ENCODE results near the gene RPH3AL.
"Not testable (repeated sequence)": the region's sequence is repeated elsewhere in the genome, so short reads cannot be mapped to it uniquely, and the experiment has no call there.

RPH3AL gene

DNA sequence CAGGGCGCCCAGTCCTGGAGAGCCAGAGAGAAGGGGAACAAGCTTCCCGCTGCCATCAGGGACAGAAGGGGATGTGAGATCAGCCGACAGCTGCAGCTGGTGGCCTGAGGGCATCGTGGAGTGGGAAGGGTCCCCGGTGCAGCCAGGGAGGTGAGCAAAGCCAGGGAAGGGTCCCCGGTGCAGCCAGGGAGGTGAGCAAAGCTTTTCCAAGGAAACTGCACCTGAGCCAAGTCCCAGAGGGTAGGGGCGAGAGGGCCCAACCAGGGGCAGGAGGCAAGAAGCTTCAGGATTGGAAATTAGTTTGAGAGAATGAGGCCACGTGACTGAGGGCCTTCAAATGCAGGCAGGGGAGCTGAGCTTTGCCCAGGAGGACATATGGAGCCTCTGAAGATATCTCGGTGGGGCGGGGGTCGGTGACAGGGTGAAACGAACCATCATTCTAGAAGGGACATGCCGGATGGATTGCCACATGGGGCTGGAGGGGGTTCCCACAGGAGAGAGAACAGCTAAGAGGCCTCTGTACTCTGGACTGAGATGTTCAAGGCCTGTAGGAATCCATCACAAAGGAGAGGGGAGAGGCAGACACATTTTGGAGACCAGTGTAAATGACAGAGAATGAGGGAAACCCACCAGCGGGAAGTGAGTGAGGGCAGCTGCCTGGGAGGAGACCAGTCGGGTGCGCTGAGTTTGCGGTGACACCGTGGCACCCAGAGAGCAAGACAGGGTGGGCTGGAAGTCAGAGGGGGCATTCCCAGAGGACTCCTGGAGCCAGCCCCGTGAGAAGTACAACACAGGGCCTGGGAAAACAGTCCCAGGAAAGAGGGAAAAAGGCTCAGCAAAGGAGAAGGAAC, 31.4 kb upstream of the RPH3AL start:
- H3K27ac Mint-ChIP-seq: peak overlapping the region; percentile 83
- no peaks in the 10 kb centered on the region for H3K36me3 Mint-ChIP-seq

DNA sequence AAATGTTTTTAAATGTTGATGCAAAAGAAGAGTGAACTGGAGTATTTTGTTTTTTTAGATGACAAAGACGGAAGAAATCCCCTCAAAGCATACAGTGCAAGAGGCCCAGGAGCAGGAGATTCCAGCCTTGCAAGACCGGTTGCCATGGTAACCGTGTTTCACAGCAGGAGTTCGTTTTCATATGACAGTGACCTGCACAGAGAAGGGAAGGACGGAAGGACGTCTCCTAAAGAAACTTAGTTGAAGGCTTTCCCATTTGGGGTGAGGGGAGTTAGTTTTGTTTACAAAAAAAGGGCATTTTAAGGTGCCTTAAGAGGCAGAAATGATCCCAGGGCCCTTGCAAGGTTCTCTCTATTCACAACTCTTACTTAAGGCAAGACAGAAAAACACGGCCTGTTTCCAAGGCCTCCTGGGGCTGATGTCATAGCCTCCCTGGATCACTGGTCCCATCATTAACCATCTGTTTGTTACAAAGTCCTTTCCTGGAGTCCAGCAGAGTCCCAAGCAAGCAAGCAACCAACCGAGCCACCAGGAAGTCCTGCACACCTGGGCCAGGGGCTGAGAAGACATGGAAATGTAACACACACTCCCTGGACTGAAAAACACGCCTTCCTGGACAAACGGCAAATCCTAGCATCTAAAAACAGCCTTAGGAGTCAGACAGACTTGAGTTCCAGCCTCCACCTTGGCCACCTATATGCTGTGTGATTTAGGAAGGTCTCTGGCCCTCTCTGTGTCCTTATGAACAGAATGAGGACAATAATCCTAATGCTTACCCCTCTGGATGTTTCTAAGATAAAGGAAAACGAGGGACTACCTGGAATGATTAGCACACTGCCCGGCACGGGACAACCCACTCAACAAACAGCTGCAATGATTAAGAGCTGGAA, 30.3 kb upstream of the RPH3AL start:
- peak overlapping the region; percentile 38 for H3K4me3 Mint-ChIP-seq
- no peaks in the 10 kb centered on the region for H3K9me3 Mint-ChIP-seq (ENCODE audit: low read depth)
- H3K27me3 Mint-ChIP-seq: peaks cover 4% of the 10 kb centered on the region
- no peak overlapping the region for H3K27ac Mint-ChIP-seq
- peaks cover 18% of the 10 kb centered on the region for H3K4me1 Mint-ChIP-seq (ENCODE audit: low read depth)
- H3K36me3 Mint-ChIP-seq: no peaks in the 10 kb centered on the region

More for the DNA sequence above, 31.4 kb upstream of the RPH3AL start:
- H3K9me3 Mint-ChIP-seq (ENCODE audit: low read depth): no peaks in the 10 kb centered on the region
- peaks cover 5% of the 10 kb centered on the region for H3K27me3 Mint-ChIP-seq
- H3K4me1 Mint-ChIP-seq (ENCODE audit: low read depth): peaks cover 18% of the 10 kb centered on the region
- H3K4me3 Mint-ChIP-seq: peak overlapping the region; percentile 73

DNA sequence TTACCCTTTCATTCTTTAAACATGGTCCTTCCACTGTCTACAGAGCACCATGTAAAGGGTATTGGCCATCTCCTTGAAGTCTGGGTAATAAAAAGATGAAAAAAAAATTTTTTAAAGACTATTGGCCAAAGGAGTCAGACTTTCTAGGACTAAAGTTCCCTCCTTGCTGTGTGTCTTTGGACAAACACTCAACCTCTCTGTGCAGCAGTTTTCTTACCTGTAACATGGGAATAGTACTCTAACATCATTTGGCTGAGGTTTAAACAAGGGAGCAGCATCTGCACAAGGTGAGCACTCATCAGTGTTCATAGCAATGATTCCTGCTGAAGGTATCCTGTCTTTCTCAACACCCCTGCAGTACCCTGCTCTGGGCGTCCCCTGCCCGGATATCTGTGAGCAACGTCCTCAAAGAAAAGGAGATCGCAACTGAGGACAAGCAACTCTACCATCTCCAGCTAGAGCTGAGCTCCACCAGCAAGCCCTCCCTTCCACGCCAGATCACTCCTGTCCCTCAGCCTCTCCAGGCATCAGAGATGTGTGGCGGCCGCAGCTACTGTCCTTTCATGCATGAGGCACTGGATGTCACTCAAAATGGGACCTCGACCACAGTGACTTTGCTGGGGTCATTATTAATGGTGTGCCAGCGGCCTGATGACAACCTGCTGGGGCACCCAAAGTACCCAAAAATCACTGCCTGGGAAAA, 29.5 kb upstream of the RPH3AL start:
- Mint-ChIP-seq H3K4me1 (ENCODE audit: low read depth) (peaks cover 21% of the 10 kb centered on the region), H3K4me3 (peak overlapping the region; percentile 6), H3K36me3 (no peaks in the 10 kb centered on the region), H3K9me3 (ENCODE audit: low read depth) (no peaks in the 10 kb centered on the region), H3K27ac (no peak overlapping the region), H3K27me3 (no peaks in the 10 kb centered on the region)

- no peak overlapping the region for H3K4me3 Mint-ChIP-seq
- no peaks in the 10 kb centered on the region for H3K36me3 Mint-ChIP-seq
- H3K4me1 Mint-ChIP-seq (ENCODE audit: low read depth): peaks cover 17% of the 10 kb centered on the region
- no peaks in the 10 kb centered on the region for H3K9me3 Mint-ChIP-seq (ENCODE audit: low read depth)
- no peaks in the 10 kb centered on the region for H3K27me3 Mint-ChIP-seq
- no peak overlapping the region for H3K27ac Mint-ChIP-seq
Observed at GRCh38 chr17:381516-381915, 28.9 kb upstream of the RPH3AL start.

DNA sequence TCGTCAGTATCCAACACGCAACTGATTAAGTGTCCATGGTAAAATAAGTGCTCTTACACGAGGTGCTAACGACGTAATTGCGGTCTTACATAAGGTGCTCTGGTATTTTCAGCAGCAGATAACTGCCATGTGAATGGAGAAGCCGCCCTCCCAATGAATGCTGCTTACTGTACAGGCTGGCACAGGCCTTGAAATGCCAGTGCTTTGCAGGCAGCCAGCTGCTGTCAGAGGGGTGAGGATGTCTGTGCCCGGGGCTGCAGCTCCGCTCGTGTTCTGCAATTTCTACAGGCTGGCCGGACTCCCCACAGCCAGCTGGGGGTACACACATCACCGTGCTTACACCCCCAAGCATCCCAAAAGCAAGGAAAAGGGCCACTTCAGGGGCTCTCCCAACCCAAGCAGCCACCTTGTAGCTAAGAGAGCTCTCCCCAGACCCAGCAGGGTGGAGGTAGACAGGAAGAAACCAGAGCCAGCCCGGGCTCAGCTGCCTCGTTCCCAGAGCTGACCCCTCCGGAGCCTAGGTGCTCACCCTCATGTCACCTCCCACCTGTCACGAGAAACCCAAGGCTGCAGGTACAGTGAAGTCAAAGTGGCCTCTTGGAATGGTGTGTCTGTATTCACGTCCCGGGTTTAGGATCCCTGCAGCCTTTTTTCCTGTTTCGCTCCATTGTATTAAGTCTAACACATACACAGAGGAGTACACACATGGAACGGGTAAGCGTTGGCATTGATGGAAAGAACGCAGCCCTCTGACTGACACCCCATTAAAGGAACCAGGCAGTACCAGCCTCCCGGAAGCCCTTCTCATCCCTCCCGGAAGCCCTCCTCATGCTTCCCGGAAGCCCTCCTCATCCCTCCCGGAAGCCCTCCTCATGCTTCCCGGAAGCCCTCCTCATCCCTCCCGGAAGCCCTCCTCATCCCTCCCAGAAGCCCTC, 27.2 kb upstream of the RPH3AL start:
- H3K36me3 Mint-ChIP-seq: no peaks in the 10 kb centered on the region
- H3K27me3 Mint-ChIP-seq: no peaks in the 10 kb centered on the region
- H3K9me3 Mint-ChIP-seq (ENCODE audit: low read depth): no peaks in the 10 kb centered on the region
- peaks cover 14% of the 10 kb centered on the region for H3K4me1 Mint-ChIP-seq (ENCODE audit: low read depth)
- H3K4me3 Mint-ChIP-seq: no peak overlapping the region
- H3K27ac Mint-ChIP-seq: no peak overlapping the region

- Mint-ChIP-seq H3K36me3 (no peaks in the 10 kb centered on the region), H3K27me3 (no peaks in the 10 kb centered on the region), H3K4me1 (ENCODE audit: low read depth) (peaks cover 7% of the 10 kb centered on the region), H3K27ac (no peak overlapping the region), H3K4me3 (no peak overlapping the region), H3K9me3 (ENCODE audit: low read depth) (no peaks in the 10 kb centered on the region)
Observed at GRCh38 chr17:378068-378467, 25.5 kb upstream of the RPH3AL start.

GRCh38 chr17:376936-377863, 24.6 kb upstream of the RPH3AL start:
- no peaks in the 10 kb centered on the region for H3K9me3 Mint-ChIP-seq (ENCODE audit: low read depth)
- H3K4me1 Mint-ChIP-seq (ENCODE audit: low read depth): peaks cover 11% of the 10 kb centered on the region
- no peak overlapping the region for H3K4me3 Mint-ChIP-seq
- no peaks in the 10 kb centered on the region for H3K36me3 Mint-ChIP-seq
- no peak overlapping the region for H3K27ac Mint-ChIP-seq
- H3K27me3 Mint-ChIP-seq: no peaks in the 10 kb centered on the region

DNA sequence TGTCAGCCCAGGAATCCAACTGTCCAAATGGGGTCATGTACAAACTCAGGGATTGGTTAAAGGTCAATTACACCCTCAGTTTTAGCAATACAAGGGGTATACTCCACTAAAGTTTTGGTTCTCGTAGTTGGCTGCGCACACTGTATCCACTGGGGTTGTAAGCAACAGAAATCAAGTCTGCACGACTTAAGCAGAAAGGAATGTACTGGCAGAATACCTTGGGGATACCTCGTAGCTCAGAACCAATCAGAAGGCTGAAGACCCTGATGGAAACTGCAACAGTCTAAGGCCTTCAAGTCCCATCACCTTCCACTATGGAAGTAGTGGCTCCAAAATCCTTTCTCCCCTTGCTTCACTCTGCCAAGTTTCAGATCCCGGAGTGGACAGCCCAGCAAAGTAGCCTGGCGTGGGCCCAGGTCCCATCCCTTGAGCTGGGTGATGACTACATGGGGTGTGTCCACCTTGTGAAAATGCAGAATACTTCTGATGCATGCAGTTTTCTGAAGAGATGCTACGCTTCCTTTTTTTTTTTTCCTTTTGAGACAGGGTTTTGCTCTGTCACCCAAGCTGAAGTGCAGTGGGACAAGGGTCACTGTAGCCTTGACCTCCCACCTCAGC, 21.1 kb upstream of the RPH3AL start:
- peaks cover 7% of the 10 kb centered on the region for H3K4me1 Mint-ChIP-seq (ENCODE audit: low read depth)
- no peak overlapping the region for H3K27ac Mint-ChIP-seq
- H3K9me3 Mint-ChIP-seq (ENCODE audit: low read depth): peaks cover under 1% of the 10 kb centered on the region
- no peaks in the 10 kb centered on the region for H3K27me3 Mint-ChIP-seq
- no peak overlapping the region for H3K4me3 Mint-ChIP-seq
- H3K36me3 Mint-ChIP-seq: peaks cover 5% of the 10 kb centered on the region

DNA sequence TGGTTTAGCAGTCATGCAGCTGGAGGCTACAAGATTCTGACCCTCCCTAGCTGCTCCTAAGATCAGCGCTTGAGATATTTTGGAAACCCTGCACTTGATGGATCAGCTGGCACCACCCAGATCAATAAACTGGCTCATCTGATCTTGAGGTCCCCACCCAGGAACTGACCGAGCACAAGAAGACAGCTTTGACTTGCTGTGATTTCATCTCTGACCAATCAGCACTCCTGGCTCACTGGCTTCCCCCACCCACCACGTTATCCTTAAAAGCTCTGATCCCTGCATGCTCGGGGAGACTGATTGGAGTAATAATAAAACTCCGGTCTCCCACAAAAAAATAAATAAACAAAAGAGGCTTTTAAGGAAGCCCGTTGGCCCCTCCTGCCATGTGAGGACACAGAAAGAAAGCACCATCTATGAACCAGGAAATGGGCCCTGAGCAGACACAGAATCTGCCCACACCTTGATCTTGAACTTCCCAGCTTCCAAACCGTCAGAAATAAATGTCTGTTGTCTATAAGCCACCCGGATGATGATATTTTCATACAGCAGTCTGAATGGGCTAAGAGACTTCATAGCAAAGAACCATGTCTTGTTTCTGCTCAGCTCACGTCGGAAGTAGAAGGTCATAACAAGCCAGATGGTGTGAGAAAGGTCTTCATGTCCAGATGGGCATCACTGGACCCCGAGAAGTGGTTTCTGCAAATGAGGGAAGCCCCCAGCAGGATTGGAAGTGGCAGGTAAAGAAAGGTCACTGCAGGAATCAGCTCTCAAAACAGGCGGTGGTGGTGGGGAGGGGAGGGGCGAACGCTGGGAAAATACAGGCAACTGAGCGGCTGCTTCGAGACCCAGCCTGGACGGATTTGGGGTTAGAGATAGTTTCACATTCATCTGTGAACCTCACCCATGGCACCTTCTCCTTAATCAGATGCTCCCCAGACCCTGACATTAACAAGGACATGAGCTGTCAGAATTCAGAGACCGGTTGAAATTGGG, 19.8 kb upstream of the RPH3AL start:
- H3K4me1 Mint-ChIP-seq (ENCODE audit: low read depth): peaks cover 7% of the 10 kb centered on the region
- H3K36me3 Mint-ChIP-seq: peaks cover 8% of the 10 kb centered on the region
- H3K9me3 Mint-ChIP-seq (ENCODE audit: low read depth): peaks cover 7% of the 10 kb centered on the region
- H3K27me3 Mint-ChIP-seq: no peaks in the 10 kb centered on the region
- H3K4me3 Mint-ChIP-seq: no peak overlapping the region
- H3K27ac Mint-ChIP-seq: no peak overlapping the region

DNA sequence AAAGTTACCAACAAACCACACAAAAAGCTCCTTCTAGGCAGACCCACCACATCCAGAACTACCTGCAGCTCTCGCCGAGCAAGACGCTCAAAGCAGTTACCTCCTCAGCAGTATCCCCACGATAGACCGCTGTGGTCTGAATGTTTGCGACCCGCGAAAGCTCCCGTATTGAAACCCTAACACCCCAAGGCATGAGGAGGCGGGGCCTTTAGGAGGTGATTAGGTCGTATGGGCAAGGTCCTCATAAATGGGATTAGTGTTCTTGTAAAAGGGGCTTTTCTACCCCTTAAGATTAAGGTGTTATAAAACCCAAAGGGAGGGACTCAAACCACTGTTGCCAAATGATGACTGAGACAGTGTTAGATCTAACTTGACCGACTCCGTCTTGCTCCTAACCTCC, 19.0 kb upstream of the RPH3AL start:
- no peak overlapping the region for H3K27ac Mint-ChIP-seq
- no peaks in the 10 kb centered on the region for H3K27me3 Mint-ChIP-seq
- H3K36me3 Mint-ChIP-seq: peaks cover 8% of the 10 kb centered on the region
- H3K4me3 Mint-ChIP-seq: no peak overlapping the region
- peaks cover 7% of the 10 kb centered on the region for H3K9me3 Mint-ChIP-seq (ENCODE audit: low read depth)
- H3K4me1 Mint-ChIP-seq (ENCODE audit: low read depth): peaks cover 13% of the 10 kb centered on the region

- not testable (repeated sequence) for H3K4me3 Mint-ChIP-seq; H3K9me3 Mint-ChIP-seq (ENCODE audit: low read depth); H3K27ac Mint-ChIP-seq; H3K36me3 Mint-ChIP-seq; H3K27me3 Mint-ChIP-seq
- peaks cover 38% of the 10 kb centered on the region for H3K4me1 Mint-ChIP-seq (ENCODE audit: low read depth)
Observed at GRCh38 chr17:367656-368055, 15.0 kb upstream of the RPH3AL start.

All from activated naive CD8-positive, alpha-beta T cell (primary cell).